ENCODE data around the gene TMEM52.

DNA sequence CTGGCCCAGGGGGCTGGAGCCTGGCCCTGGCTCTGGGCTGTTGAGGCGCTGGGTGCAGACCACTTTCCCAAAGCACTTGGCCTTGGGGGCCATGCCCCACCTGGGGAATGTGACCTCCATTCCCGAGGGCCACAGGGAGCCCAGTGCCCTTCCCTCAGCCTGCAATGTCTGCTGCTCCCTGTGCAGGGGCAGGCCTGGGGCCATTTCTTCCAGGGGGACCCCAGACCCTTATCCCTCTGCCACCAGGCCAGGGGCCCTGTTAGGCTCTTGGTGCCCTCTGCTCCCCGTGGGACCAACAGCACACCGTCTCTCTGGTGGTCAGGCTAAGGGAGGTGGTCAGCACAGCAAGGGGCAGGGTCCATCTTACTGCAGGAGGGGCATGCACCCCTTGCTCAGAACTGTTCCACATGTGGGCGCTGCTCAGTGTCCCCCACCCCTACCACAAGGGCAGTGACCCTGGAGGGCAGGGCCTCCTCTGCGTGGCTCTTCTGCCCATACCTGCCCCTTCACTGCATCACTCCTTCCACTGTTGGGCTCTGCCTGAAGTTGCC lies 1.1 kb upstream of the TMEM52 start:
- TF ChIP-seq NRF1 (conservative IDR thresholded peaks at IDR 0.05 in 1 of 2, IDR thresholded peaks at IDR 0.05 in 1 of 2), result no peak
- no peak for TF ChIP-seq POLR2AphosphoS5 (IDR thresholded peaks at IDR 0.05; ENCODE audit: control insufficient read depth, insufficient read depth, low read depth, low read length)
- no peak for TF ChIP-seq CBX2 (IDR thresholded peaks at IDR 0.05; ENCODE audit: insufficient read depth, low read length, poor library complexity, severe bottlenecking)
- no peak for TF ChIP-seq SP2 (IDR thresholded peaks at IDR 0.05; ENCODE audit: extremely low read depth, low read depth, low read length, poor library complexity, severe bottlenecking)
- no peak for TF ChIP-seq POLR2A (conservative IDR thresholded peaks at IDR 0.05)

All from K562 (cell line).